NCI-H1417 treated with DMSO at 0.1 percent for 48 hours (cell line): Measurements from ENCODE around the gene FAM120B.

ENCODE experiments used
- DNase-seq: peaks from one replicate; lab custom pipeline; 2025; lab: John Stamatoyannopoulos, UW

The FAM120B gene

GRCh38 chr6:170286934-170287265, 19.7 kb upstream of the FAM120B start:
- DNase-seq = no peak

- DNase-seq = no peak
These were observed 19.1 kb upstream of the FAM120B start for GRCh38 chr6:170287371-170287876.

GRCh38 chr6:170288091-170288631, 18.4 kb upstream of the FAM120B start:
- DNase-seq = no peak

- no peak for DNase-seq
These were observed 17.7 kb upstream of the FAM120B start for GRCh38 chr6:170288852-170289179.

- no peak for DNase-seq
These were observed 17.2 kb upstream of the FAM120B start for GRCh38 chr6:170289180-170289931.

GRCh38 chr6:170289951-170290295, 16.6 kb upstream of the FAM120B start:
- no peak for DNase-seq

- no peak for DNase-seq
These were observed 16.0 kb upstream of the FAM120B start, which contains the start of gene DLL1 for GRCh38 chr6:170290296-170291128. Gene DLL1, minus strand, starts transcription at chr6:170291078. Its CDS starts 939 bp downstream, at chr6:170290139.

- DNase-seq = peak; percentile 62
These were observed 15.1 kb upstream of the FAM120B start for GRCh38 chr6:170291271-170292110.

- no peak for DNase-seq
These were observed 14.5 kb upstream of the FAM120B start for GRCh38 chr6:170292111-170292406.

- DNase-seq = no peak
These were observed 14.0 kb upstream of the FAM120B start for GRCh38 chr6:170292407-170293158.

GRCh38 chr6:170293341-170294231, 13.0 kb upstream of the FAM120B start:
- DNase-seq = no peak

GRCh38 chr6:170294298-170294730, 12.2 kb upstream of the FAM120B start:
- DNase-seq = no peak

- DNase-seq = no peak
These were observed 11.6 kb upstream of the FAM120B start for GRCh38 chr6:170294813-170295509.

- no peak for DNase-seq
These were observed 10.8 kb upstream of the FAM120B start for GRCh38 chr6:170295510-170296422.

GRCh38 chr6:170296423-170296745, 10.2 kb upstream of the FAM120B start:
- DNase-seq = no peak

- DNase-seq = peak; percentile 51
These were observed 9.6 kb upstream of the FAM120B start for GRCh38 chr6:170296746-170297575.

GRCh38 chr6:170297576-170298330, 8.8 kb upstream of the FAM120B start:
- no peak for DNase-seq
